ENCODE measurements around the gene TBC1D8. TPM values are rescaled to one million over a fixed set of nuclear protein-coding genes. Genes with fewer than 3 reads are reported as not detected.

The TBC1D8 gene
- total and polyA plus RNA-seq, 2 of the 13 experiments (the other 11 are each of a cell fraction or from before 2014, with no cell fraction given), result 45.1 to 95.4 TPM

GRCh38 chr2:101003278-101003775 lies 147.9 kb downstream of the TBC1D8 start (continued):
- TF ChIP-seq, protein P1, sequence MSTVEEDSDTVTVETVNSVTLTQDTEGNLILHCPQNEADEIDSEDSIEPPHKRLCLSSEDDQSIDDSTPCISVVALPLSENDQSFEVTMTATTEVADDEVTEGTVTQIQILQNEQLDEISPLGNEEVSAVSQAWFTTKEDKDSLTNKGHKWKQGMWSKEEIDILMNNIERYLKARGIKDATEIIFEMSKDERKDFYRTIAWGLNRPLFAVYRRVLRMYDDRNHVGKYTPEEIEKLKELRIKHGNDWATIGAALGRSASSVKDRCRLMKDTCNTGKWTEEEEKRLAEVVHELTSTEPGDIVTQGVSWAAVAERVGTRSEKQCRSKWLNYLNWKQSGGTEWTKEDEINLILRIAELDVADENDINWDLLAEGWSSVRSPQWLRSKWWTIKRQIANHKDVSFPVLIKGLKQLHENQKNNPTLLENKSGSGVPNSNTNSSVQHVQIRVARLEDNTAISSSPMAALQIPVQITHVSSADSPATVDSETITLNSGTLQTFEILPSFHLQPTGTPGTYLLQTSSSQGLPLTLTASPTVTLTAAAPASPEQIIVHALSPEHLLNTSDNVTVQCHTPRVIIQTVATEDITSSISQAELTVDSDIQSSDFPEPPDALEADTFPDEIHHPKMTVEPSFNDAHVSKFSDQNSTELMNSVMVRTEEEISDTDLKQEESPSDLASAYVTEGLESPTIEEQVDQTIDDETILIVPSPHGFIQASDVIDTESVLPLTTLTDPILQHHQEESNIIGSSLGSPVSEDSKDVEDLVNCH (CRISPR knock-in tag; IDR thresholded peaks at IDR 0.05), result no peak
- TF ChIP-seq NFE2 (CRISPR knock-in tag; IDR thresholded peaks at IDR 0.05) (no peak), HMGXB4 (CRISPR knock-in tag; IDR thresholded peaks at IDR 0.05; ENCODE audit: borderline replicate concordance in 1 of 2, low read depth in 1 of 2) (no peak), ZBTB21 (CRISPR knock-in tag; IDR thresholded peaks at IDR 0.05) (0 out of 2 replicates have a peak, but pooled peaks have one; percentile 21), TBP (CRISPR knock-in tag; IDR thresholded peaks at IDR 0.05) (no peak), ZNF7 (CRISPR knock-in tag; IDR thresholded peaks at IDR 0.05) (no peak), ZNF562 (CRISPR knock-in tag; IDR thresholded peaks at IDR 0.05; ENCODE audit: borderline replicate concordance) (no peak), PAX8 (CRISPR knock-in tag; IDR thresholded peaks at IDR 0.05; ENCODE audit: borderline replicate concordance) (no peak), ZNF124 (CRISPR knock-in tag; IDR thresholded peaks at IDR 0.05) (no peak), FOXK1 (CRISPR knock-in tag; IDR thresholded peaks at IDR 0.05; ENCODE audit: borderline replicate concordance, low read depth) (0 out of 2 replicates have a peak, but pooled peaks have one; percentile 37), ZNF460 (CRISPR knock-in tag; IDR thresholded peaks at IDR 0.05; ENCODE audit: borderline replicate concordance) (peak; percentile 97), EED (CRISPR knock-in tag; IDR thresholded peaks at IDR 0.05) (no peak), RBAK (CRISPR knock-in tag; IDR thresholded peaks at IDR 0.05) (no peak), GATA4 (IDR thresholded peaks at IDR 0.05; ENCODE audit: borderline replicate concordance, low read depth) (no peak), DNMT3B (CRISPR knock-in tag; conservative IDR thresholded peaks at IDR 0.05) (0 out of 2 replicates have a peak, but pooled peaks have one; percentile 60), ZNF530 (CRISPR knock-in tag; IDR thresholded peaks at IDR 0.05; ENCODE audit: low read depth) (no peak), NR2F2 (IDR thresholded peaks at IDR 0.05; ENCODE audit: borderline replicate concordance, low read depth) (peak; percentile 41; the same call in 1 of the 2 replicates), FOXO1 (CRISPR knock-in tag; IDR thresholded peaks at IDR 0.05) (no peak)
- TF ChIP-seq, protein P2, sequence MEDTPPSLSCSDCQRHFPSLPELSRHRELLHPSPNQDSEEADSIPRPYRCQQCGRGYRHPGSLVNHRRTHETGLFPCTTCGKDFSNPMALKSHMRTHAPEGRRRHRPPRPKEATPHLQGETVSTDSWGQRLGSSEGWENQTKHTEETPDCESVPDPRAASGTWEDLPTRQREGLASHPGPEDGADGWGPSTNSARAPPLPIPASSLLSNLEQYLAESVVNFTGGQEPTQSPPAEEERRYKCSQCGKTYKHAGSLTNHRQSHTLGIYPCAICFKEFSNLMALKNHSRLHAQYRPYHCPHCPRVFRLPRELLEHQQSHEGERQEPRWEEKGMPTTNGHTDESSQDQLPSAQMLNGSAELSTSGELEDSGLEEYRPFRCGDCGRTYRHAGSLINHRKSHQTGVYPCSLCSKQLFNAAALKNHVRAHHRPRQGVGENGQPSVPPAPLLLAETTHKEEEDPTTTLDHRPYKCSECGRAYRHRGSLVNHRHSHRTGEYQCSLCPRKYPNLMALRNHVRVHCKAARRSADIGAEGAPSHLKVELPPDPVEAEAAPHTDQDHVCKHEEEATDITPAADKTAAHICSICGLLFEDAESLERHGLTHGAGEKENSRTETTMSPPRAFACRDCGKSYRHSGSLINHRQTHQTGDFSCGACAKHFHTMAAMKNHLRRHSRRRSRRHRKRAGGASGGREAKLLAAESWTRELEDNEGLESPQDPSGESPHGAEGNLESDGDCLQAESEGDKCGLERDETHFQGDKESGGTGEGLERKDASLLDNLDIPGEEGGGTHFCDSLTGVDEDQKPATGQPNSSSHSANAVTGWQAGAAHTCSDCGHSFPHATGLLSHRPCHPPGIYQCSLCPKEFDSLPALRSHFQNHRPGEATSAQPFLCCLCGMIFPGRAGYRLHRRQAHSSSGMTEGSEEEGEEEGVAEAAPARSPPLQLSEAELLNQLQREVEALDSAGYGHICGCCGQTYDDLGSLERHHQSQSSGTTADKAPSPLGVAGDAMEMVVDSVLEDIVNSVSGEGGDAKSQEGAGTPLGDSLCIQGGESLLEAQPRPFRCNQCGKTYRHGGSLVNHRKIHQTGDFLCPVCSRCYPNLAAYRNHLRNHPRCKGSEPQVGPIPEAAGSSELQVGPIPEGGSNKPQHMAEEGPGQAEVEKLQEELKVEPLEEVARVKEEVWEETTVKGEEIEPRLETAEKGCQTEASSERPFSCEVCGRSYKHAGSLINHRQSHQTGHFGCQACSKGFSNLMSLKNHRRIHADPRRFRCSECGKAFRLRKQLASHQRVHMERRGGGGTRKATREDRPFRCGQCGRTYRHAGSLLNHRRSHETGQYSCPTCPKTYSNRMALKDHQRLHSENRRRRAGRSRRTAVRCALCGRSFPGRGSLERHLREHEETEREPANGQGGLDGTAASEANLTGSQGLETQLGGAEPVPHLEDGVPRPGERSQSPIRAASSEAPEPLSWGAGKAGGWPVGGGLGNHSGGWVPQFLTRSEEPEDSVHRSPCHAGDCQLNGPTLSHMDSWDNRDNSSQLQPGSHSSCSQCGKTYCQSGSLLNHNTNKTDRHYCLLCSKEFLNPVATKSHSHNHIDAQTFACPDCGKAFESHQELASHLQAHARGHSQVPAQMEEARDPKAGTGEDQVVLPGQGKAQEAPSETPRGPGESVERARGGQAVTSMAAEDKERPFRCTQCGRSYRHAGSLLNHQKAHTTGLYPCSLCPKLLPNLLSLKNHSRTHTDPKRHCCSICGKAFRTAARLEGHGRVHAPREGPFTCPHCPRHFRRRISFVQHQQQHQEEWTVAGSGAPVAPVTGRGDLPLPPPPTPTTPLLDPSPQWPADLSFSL (CRISPR knock-in tag; IDR thresholded peaks at IDR 0.05), result no peak

Data from HepG2 (cell line).